ENCODE measurements around the gene SYT8. TPM values are rescaled to one million over a fixed set of nuclear protein-coding genes. Genes with fewer than 3 reads are reported as not detected.

SYT8 gene
- polyA plus RNA-seq, 1 donor from 2014 or later = not detected

- TF ChIP-seq EP300 (conservative IDR thresholded peaks at IDR 0.05; ENCODE audit: poor library complexity, severe bottlenecking) (no peak), EZH2 (IDR thresholded peaks at IDR 0.05; ENCODE audit: borderline replicate concordance, insufficient read depth, low read length, poor library complexity, severe bottlenecking) (no peak), SMC3 (conservative IDR thresholded peaks at IDR 0.05; ENCODE audit: poor library complexity) (no peak)
- Histone ChIP-seq H3K27ac (ENCODE audit: low read length) (no peak overlapping the region), H3K9me2 (ENCODE audit: insufficient read depth, low read length) (no peaks in the 10 kb centered on the region), H3K4me2 (ENCODE audit: low read length) (no peak overlapping the region), H3K27me3 (ENCODE audit: insufficient read depth, low read depth, low read length) (no peaks in the 10 kb centered on the region), H2AFZ (ENCODE audit: low read depth, low read length) (no peak overlapping the region), H3K36me3 (ENCODE audit: insufficient read depth, low read length) (no peaks in the 10 kb centered on the region), H4K20me1 (ENCODE audit: insufficient read depth) (no peaks in the 10 kb centered on the region), H3K4me3 (ENCODE audit: low read length) (no peak overlapping the region), H3K79me2 (replicated peaks; ENCODE audit: insufficient read depth, low read length) (no peaks in the 10 kb centered on the region), H3K9ac (ENCODE audit: low read length) (no peak overlapping the region), H3F3A (ENCODE audit: insufficient read depth, low read length, poor library complexity, severe bottlenecking) (no peaks in the 10 kb centered on the region), H3K9me3 (ENCODE audit: low read length) (no peaks in the 10 kb centered on the region)
Observed at GRCh38 chr11:1878137-1879031, 43.6 kb downstream of the SYT8 start.

GRCh38 chr11:1879342-1879940 is 44.7 kb downstream of the SYT8 start:
- Histone ChIP-seq H3F3A (ENCODE audit: insufficient read depth, low read length, poor library complexity, severe bottlenecking) (no peaks in the 10 kb centered on the region), H3K9me2 (ENCODE audit: insufficient read depth, low read length) (no peaks in the 10 kb centered on the region), H3K9me3 (ENCODE audit: low read length) (no peaks in the 10 kb centered on the region), H3K9ac (ENCODE audit: low read length) (no peak overlapping the region), H3K79me2 (replicated peaks; ENCODE audit: insufficient read depth, low read length) (no peaks in the 10 kb centered on the region), H3K27me3 (ENCODE audit: insufficient read depth, low read depth, low read length) (no peaks in the 10 kb centered on the region), H2AFZ (ENCODE audit: low read depth, low read length) (no peak overlapping the region), H4K20me1 (ENCODE audit: insufficient read depth) (no peaks in the 10 kb centered on the region), H3K4me3 (ENCODE audit: low read length) (no peak overlapping the region), H3K36me3 (ENCODE audit: insufficient read depth, low read length) (no peaks in the 10 kb centered on the region), H3K4me2 (ENCODE audit: low read length) (no peak overlapping the region), H3K27ac (ENCODE audit: low read length) (no peak overlapping the region)
- TF ChIP-seq POLR2AphosphoS5 (IDR thresholded peaks at IDR 0.05) = no peak
- no peak for TF ChIP-seq CTCF (IDR thresholded peaks at IDR 0.05; ENCODE audit: poor library complexity, severe bottlenecking)
- no peak for TF ChIP-seq REST (IDR thresholded peaks at IDR 0.05; ENCODE audit: borderline replicate concordance)
- no peak for TF ChIP-seq MXI1 (conservative IDR thresholded peaks at IDR 0.05; ENCODE audit: poor library complexity, severe bottlenecking)
- no peak for TF ChIP-seq SMC3 (conservative IDR thresholded peaks at IDR 0.05; ENCODE audit: poor library complexity)
- no peak for TF ChIP-seq RAD21 (conservative IDR thresholded peaks at IDR 0.05)
- TF ChIP-seq EZH2 (IDR thresholded peaks at IDR 0.05; ENCODE audit: borderline replicate concordance, insufficient read depth, low read length, poor library complexity, severe bottlenecking) = no peak
- no peak for TF ChIP-seq EP300 (conservative IDR thresholded peaks at IDR 0.05; ENCODE audit: poor library complexity, severe bottlenecking)
- TF ChIP-seq TAF1 (IDR thresholded peaks at IDR 0.05; ENCODE audit: low read depth) = no peak

Data from neural cell (in vitro differentiated cells).